ENCODE measurements around the gene TMEM205. TPM values are rescaled to one million over a fixed set of nuclear protein-coding genes. Genes with fewer than 3 reads are reported as not detected.

Gene TMEM205
- total and polyA plus RNA-seq, 2 experiments from 2014 or later: 84.6 to 152 TPM

GRCh38 chr19:11364935-11365334 is 18.9 kb upstream of the TMEM205 start:
- 41 to 50% methylated on average over 5 of the region's 5 CpGs for WGBS, 2 experiments (ENCODE audit: low coverage in 1 of 2, low lambda C conversion rate in 2 of 2, missing lambda C conversion rate in 2 of 2)
- Histone ChIP-seq H3K4me3 (no peak overlapping the region), H2AFZ (no peak overlapping the region), H3K79me2 (ENCODE audit: insufficient read depth) (no peaks in the 10 kb centered on the region), H3K4me1 (ENCODE audit: insufficient read depth) (no peaks in the 10 kb centered on the region), H3K27ac (no peak overlapping the region), H3K4me2 (ENCODE audit: unreplicated experiment) (no peak overlapping the region), H3K27me3 (replicated peaks; ENCODE audit: insufficient read depth) (no peaks in the 10 kb centered on the region), H3K9me2 (ENCODE audit: insufficient read depth) (no peaks in the 10 kb centered on the region), H3K9me3 (ENCODE audit: low read depth) (no peaks in the 10 kb centered on the region), H3K36me3 (ENCODE audit: low read depth) (no peaks in the 10 kb centered on the region), H4K20me1 (ENCODE audit: insufficient read depth) (no peaks in the 10 kb centered on the region), H3F3A (ENCODE audit: insufficient read depth) (no peaks in the 10 kb centered on the region), H3K9ac (no peak overlapping the region)
- DNase-seq: no peak
- TF ChIP-seq EZH2 (IDR thresholded peaks at IDR 0.05; ENCODE audit: insufficient read depth, poor library complexity, severe bottlenecking): no peak
- no peak for TF ChIP-seq EZH2phosphoT487 (IDR thresholded peaks at IDR 0.05; ENCODE audit: insufficient read depth, low read depth)
- in situ Hi-C loops (cut with MboI): no loop called here

- Histone ChIP-seq H3K4me2 (ENCODE audit: unreplicated experiment) (no peak overlapping the region), H3K27me3 (replicated peaks; ENCODE audit: insufficient read depth) (no peaks in the 10 kb centered on the region), H3K36me3 (ENCODE audit: low read depth) (no peaks in the 10 kb centered on the region), H3K4me3 (no peak overlapping the region), H3K9me3 (ENCODE audit: low read depth) (no peaks in the 10 kb centered on the region), H3K4me1 (ENCODE audit: insufficient read depth) (no peaks in the 10 kb centered on the region), H4K20me1 (ENCODE audit: insufficient read depth) (no peaks in the 10 kb centered on the region), H3K79me2 (ENCODE audit: insufficient read depth) (no peaks in the 10 kb centered on the region), H3K9me2 (ENCODE audit: insufficient read depth) (no peaks in the 10 kb centered on the region), H2AFZ (no peak overlapping the region), H3F3A (ENCODE audit: insufficient read depth) (no peaks in the 10 kb centered on the region), H3K9ac (no peak overlapping the region), H3K27ac (no peak overlapping the region)
- no peak for DNase-seq
- WGBS, 2 experiments (ENCODE audit: low coverage in 1 of 2, low lambda C conversion rate in 2 of 2, missing lambda C conversion rate in 2 of 2): 87 to 92% methylated on average over 20 to 28 of the region's 28 CpGs
- TF ChIP-seq EZH2 (IDR thresholded peaks at IDR 0.05; ENCODE audit: insufficient read depth, poor library complexity, severe bottlenecking) (no peak), EZH2phosphoT487 (IDR thresholded peaks at IDR 0.05; ENCODE audit: insufficient read depth, low read depth) (no peak)
- in situ Hi-C loops (cut with MboI): no loop called here
Observed at GRCh38 chr19:11364296-11364904, 18.3 kb upstream of the TMEM205 start.

- Histone ChIP-seq H3K4me3 (no peak overlapping the region), H3K36me3 (ENCODE audit: low read depth) (no peaks in the 10 kb centered on the region), H2AFZ (no peak overlapping the region), H3K79me2 (ENCODE audit: insufficient read depth) (no peaks in the 10 kb centered on the region), H4K20me1 (ENCODE audit: insufficient read depth) (no peaks in the 10 kb centered on the region), H3K9me3 (ENCODE audit: low read depth) (no peaks in the 10 kb centered on the region), H3K9me2 (ENCODE audit: insufficient read depth) (no peaks in the 10 kb centered on the region), H3K27me3 (replicated peaks; ENCODE audit: insufficient read depth) (no peaks in the 10 kb centered on the region), H3K4me2 (ENCODE audit: unreplicated experiment) (no peak overlapping the region), H3K27ac (no peak overlapping the region), H3F3A (ENCODE audit: insufficient read depth) (no peaks in the 10 kb centered on the region), H3K9ac (no peak overlapping the region), H3K4me1 (ENCODE audit: insufficient read depth) (no peaks in the 10 kb centered on the region)
- WGBS, 2 experiments (ENCODE audit: low coverage in 1 of 2, low lambda C conversion rate in 2 of 2, missing lambda C conversion rate in 2 of 2): 91 to 94% methylated on average over 10 of the region's 10 CpGs
- no peak for DNase-seq
- TF ChIP-seq EZH2phosphoT487 (IDR thresholded peaks at IDR 0.05; ENCODE audit: insufficient read depth, low read depth) (no peak), EZH2 (IDR thresholded peaks at IDR 0.05; ENCODE audit: insufficient read depth, poor library complexity, severe bottlenecking) (no peak)
- in situ Hi-C loops (cut with MboI): no loop called here
Observed at GRCh38 chr19:11363881-11364280, 17.8 kb upstream of the TMEM205 start.

GRCh38 chr19:11361771-11362731 is 16.0 kb upstream of the TMEM205 start:
- Histone ChIP-seq H2AFZ (no peak overlapping the region), H3K9me3 (ENCODE audit: low read depth) (no peaks in the 10 kb centered on the region), H3F3A (ENCODE audit: insufficient read depth) (no peaks in the 10 kb centered on the region), H3K4me3 (no peak overlapping the region), H3K27ac (no peak overlapping the region), H4K20me1 (ENCODE audit: insufficient read depth) (no peaks in the 10 kb centered on the region), H3K9ac (no peak overlapping the region), H3K4me1 (ENCODE audit: insufficient read depth) (no peaks in the 10 kb centered on the region), H3K9me2 (ENCODE audit: insufficient read depth) (no peaks in the 10 kb centered on the region), H3K36me3 (ENCODE audit: low read depth) (no peaks in the 10 kb centered on the region), H3K79me2 (ENCODE audit: insufficient read depth) (0 out of 2 replicates have a peak, but pooled peaks cover under 1% of the 10 kb centered on the region), H3K4me2 (ENCODE audit: unreplicated experiment) (no peak overlapping the region), H3K27me3 (replicated peaks; ENCODE audit: insufficient read depth) (no peaks in the 10 kb centered on the region)
- in situ Hi-C loops (cut with MboI): no loop called here
- no peak for TF ChIP-seq EZH2phosphoT487 (IDR thresholded peaks at IDR 0.05; ENCODE audit: insufficient read depth, low read depth)
- TF ChIP-seq EZH2 (IDR thresholded peaks at IDR 0.05; ENCODE audit: insufficient read depth, poor library complexity, severe bottlenecking): no peak
- no peak for DNase-seq
- WGBS, 2 experiments (ENCODE audit: low coverage in 1 of 2, low lambda C conversion rate in 2 of 2, missing lambda C conversion rate in 2 of 2): 93 to 94% methylated on average over 35 of the region's 35 CpGs
